HG03520 (cell line): ENCODE measurements around the gene ZNF668.
"Not testable (repeated sequence)": the region's sequence is repeated elsewhere in the genome, so short reads cannot be mapped to it uniquely, and the experiment has no call there.

Experiments
- ATAC-seq: cut with Tn5 transposase; IDR thresholded peaks from one replicate; pipeline ENCODE4 v1.9.1; 2021; ENCODE audit warnings: mild to moderate bottlenecking, moderate library complexity; ENCODE audit not compliant: unreplicated experiment

Gene ZNF668

GRCh38 chr16:31100876-31101641, 27.0 kb upstream of the ZNF668 start:
- ATAC-seq, result not testable (repeated sequence)

DNA sequence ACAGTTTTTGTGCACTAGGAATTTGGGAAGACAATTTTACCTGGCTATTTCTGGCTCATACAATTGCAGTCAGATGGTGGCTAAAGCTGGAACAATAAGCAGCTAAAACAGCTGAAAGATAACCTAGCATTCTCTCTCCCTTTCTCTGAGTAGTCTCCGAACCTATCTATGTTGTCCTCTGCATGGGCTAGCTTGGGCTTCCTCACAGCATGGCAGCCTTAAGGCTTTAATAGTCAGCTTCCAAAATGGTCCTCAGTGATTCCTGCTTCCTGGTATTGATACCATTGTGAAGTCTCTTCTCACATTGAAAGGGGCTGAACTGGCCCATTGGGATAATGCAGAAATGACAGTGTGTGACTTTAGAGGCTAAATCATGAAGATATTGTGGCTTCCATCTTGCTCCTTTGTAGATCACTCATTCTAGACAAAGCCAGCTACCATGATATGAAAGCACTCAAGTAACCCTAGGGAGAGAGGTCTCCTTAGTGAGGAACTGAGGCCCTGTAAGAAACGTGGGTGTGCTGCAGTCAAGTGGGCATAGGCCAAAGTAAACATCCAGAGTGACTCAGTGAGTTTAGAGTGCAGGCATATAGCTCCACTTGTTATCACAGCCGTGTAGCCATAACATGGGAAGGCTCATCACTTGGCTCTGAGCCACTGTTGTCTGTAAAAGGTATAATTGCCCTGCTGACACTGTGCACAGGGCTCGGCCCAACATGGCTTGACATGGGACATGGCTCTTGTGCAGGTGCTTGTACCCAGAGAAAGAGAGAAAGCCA, 26.0 kb upstream of the ZNF668 start:
- no peak for ATAC-seq

- ATAC-seq, result peak; percentile 80
Observed at GRCh38 chr16:31094424-31095120, 20.5 kb upstream of the ZNF668 start, which contains the start of gene VKORC1. TSS of gene VKORC1 (minus strand) at chr16:31094797. CDS start at chr16:31094729, 68 bp downstream.

GRCh38 chr16:31094088-31094423, 20.0 kb upstream of the ZNF668 start:
- ATAC-seq, result no peak

GRCh38 chr16:31093132-31093703, 19.2 kb upstream of the ZNF668 start:
- ATAC-seq, result no peak

DNA sequence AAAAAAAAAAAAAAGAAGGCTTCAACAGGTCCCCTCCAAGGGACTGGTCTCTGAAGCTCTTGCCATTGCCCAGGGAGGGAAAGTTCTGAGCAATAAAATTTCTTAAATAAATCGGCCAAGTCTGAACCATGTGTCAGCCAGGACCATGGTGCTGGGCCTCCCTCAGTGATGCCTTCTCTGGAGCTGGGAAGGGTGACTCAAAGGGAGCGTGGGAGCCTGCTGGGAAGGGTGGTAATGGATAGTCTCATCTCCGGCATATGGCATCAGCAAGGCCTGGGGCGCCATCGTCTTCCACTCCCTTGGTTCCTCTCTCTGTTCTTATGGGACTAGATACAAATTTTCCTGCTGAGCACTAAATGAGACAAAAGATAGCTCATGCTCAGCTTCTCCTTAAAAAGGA, 18.3 kb upstream of the ZNF668 start:
- ATAC-seq, result no peak

- no peak for ATAC-seq
Observed at GRCh38 chr16:31090540-31090939, 16.5 kb upstream of the ZNF668 start.

DNA sequence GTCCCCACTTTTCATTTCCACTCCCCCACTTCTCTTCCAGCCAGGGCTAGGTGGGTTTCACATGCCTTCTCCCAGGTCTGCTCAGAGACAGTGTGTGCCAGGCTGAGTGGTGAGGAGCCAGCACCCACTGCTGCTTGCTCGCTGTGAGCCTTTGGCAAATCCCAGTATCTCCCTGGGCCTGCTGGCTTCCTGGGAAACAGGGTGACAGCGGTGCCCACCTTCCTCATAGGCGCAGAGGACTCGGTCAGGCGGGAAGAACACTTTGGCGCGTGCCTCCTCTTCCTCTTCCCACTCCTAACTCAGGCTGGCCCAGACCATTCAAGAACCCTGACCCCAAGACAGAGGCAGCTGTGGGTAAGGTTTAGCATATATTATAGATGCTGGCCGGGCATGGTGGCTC, 15.2 kb upstream of the ZNF668 start:
- ATAC-seq, result no peak

GRCh38 chr16:31088459-31089183, 14.6 kb upstream of the ZNF668 start, which contains the start of gene PRSS53:
TSS of gene PRSS53 (minus strand) at chr16:31088943. CDS start at chr16:31088809, 134 bp downstream.
- ATAC-seq, result no peak

DNA sequence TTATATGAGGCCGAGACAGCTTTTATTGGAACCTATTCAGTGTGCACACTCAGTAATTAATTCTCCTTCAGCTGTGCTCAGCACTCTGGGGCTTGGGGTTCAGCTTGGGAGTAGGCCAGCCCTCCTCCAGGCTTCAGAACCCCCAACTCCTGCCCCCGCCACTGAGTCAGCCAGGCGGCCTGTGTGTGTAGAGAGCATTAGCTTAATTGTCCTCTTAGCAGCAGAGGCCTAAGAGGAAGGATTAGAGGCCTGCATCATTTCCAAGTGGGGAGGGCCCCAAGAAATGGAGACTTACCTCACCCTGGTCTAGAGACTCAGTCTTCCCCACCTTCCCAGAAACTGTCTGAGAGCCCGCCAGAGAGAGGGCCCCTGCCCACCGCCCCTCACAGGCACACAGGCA, 13.9 kb upstream of the ZNF668 start:
- ATAC-seq, result no peak

GRCh38 chr16:31087481-31087880, 13.4 kb upstream of the ZNF668 start:
- ATAC-seq, result no peak

- no peak for ATAC-seq
Observed at GRCh38 chr16:31086629-31086906, 12.5 kb upstream of the ZNF668 start.

GRCh38 chr16:31085873-31086628, 12.0 kb upstream of the ZNF668 start:
- no peak for ATAC-seq

- no peak for ATAC-seq
Observed at GRCh38 chr16:31085411-31085810, 11.4 kb upstream of the ZNF668 start.

DNA sequence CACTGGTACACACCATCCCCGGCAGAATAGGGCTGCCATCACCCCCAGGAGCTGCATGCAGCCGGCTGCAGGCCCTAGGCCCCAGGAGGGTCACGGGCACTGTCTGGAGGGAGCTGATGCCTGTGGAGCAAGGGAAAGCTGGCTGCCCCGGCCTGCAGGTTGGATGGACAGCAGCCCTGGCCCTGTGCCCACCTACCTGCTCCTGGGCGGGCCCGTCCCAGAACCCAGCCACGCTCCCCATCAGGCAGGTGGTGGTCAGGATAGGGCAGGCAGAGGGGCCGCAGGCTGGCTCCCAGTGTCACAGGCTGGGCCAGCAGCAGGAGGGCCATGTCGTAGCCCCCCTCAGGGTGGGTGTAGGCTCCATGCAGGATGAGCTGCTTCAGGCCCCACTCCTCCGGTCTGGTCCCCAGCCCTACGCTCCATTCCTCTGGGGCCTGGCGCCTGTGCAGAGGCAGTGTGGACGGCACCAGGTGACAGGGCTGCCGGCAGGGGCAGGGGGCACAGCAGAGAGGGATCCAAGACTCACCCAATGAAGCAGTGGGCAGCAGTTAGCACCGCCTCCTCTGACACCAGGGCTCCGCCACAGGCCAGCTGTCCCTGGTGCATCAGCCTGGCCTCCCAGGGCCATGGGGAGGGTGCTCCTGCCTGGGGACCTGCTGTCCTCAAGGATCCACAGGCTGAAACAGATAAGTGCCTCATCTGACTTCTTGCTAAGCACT, 10.7 kb upstream of the ZNF668 start:
- ATAC-seq, result no peak

GRCh38 chr16:31083981-31084380, 9.9 kb upstream of the ZNF668 start:
- no peak for ATAC-seq

- no peak for ATAC-seq
Observed at GRCh38 chr16:31083556-31083955, 9.5 kb upstream of the ZNF668 start.

- no peak for ATAC-seq
Observed at GRCh38 chr16:31083081-31083480, 9.0 kb upstream of the ZNF668 start.

GRCh38 chr16:31082368-31083045, 8.5 kb upstream of the ZNF668 start:
- no peak for ATAC-seq
